Liver (tissue), 9 donors: ENCODE data around the gene PLD2. TPM values are rescaled to one million over a fixed set of nuclear protein-coding genes. Genes with fewer than 3 reads are reported as not detected.

ENCODE experiments used
- DNase-seq: peaks from one replicate; pipeline ENCODE4 v3.0.0-alpha.2; 2017; ENCODE audit warnings: low spot score
- H3K27ac ChIP-seq, 2 donors: one replicate each; pipeline ENCODE4 v1.7.0; 2013; ENCODE audit warnings: inconsistent platforms in 2 of 2, low read length in 2 of 2, control low read depth in 1 of 2, low read depth in 1 of 2, mild to moderate bottlenecking in 1 of 2
- H3K27me3 ChIP-seq, 4 donors: one replicate each; pipeline versions ENCODE4 v1.6.1 to v1.7.0; 2013; ENCODE audit warnings: low read length in 3 of 4, inconsistent platforms in 1 of 4, mild to moderate bottlenecking in 1 of 4, moderate library complexity in 1 of 4; ENCODE audit not compliant: control insufficient read depth in 4 of 4, insufficient read depth in 4 of 4
- H3K36me3 ChIP-seq, 4 donors: one replicate each; pipeline versions ENCODE4 v1.6.1 to v1.7.0; 2013; ENCODE audit warnings: low read length in 3 of 4, mild to moderate bottlenecking in 3 of 4, low read depth in 1 of 4, moderate library complexity in 1 of 4; ENCODE audit not compliant: control insufficient read depth in 4 of 4, insufficient read depth in 3 of 4
- H3K4me1 ChIP-seq, 4 donors: one replicate each; pipeline versions ENCODE4 v1.6.1 to v1.7.0; 2013; ENCODE audit warnings: low read length in 3 of 4, mild to moderate bottlenecking in 3 of 4, moderate library complexity in 1 of 4; ENCODE audit not compliant: control insufficient read depth in 4 of 4, insufficient read depth in 4 of 4
- H3K4me3 ChIP-seq, 3 donors: one replicate each; pipeline versions ENCODE4 v1.6.1 to v1.7.0; 2013; ENCODE audit warnings: low read length in 3 of 3, control low read depth in 1 of 3, low read depth in 1 of 3, mild to moderate bottlenecking in 1 of 3
- H3K9ac ChIP-seq, 2 donors: one replicate each; pipeline ENCODE4 v1.7.0; 2013; ENCODE audit warnings: low read length in 2 of 2, mild to moderate bottlenecking in 2 of 2, moderate library complexity in 2 of 2, control low read depth in 1 of 2, low read depth in 1 of 2
- H3K9me3 ChIP-seq, 4 donors: one replicate each; pipeline versions ENCODE4 v1.6.1 to v1.7.0; 2013; ENCODE audit warnings: low read length in 3 of 4; ENCODE audit not compliant: control insufficient read depth in 4 of 4
- ATF3 ChIP-seq: IDR thresholded peaks from 2 replicates; pipeline ENCODE4 v1.6.1; 2016; ENCODE audit warnings: antibody characterized with exemption
- EGR1 ChIP-seq, 2 donors: IDR thresholded peaks; 2 replicates each; pipeline ENCODE4 v1.6.1; 2016 to 2018; ENCODE audit warnings: antibody characterized with exemption in 2 of 2, low read depth in 2 of 2
- FOXA2 ChIP-seq: IDR thresholded peaks from 2 replicates; pipeline ENCODE4 v1.6.1; 2016; ENCODE audit warnings: antibody characterized with exemption
- GABPA ChIP-seq, 2 donors: IDR thresholded peaks in 1 of 2; conservative IDR thresholded peaks in 1 of 2; 2 replicates each; pipeline ENCODE4 v1.6.1; 2016; ENCODE audit warnings: antibody characterized with exemption in 2 of 2, mild to moderate bottlenecking in 1 of 2, moderate library complexity in 1 of 2
- MAX ChIP-seq: IDR thresholded peaks from 2 replicates; pipeline ENCODE4 v1.6.1; 2016; ENCODE audit warnings: antibody characterized with exemption
- REST ChIP-seq: IDR thresholded peaks from 2 replicates; pipeline ENCODE4 v1.6.1; 2016; ENCODE audit warnings: antibody characterized with exemption, mild to moderate bottlenecking
- RXRA ChIP-seq, 2 donors: IDR thresholded peaks; 2 replicates each; pipeline ENCODE4 v1.6.1; 2017 to 2018; ENCODE audit warnings: antibody characterized with exemption in 2 of 2, mild to moderate bottlenecking in 1 of 2
- SP1 ChIP-seq: IDR thresholded peaks from 2 replicates; pipeline ENCODE4 v1.6.1; 2018; ENCODE audit warnings: antibody characterized with exemption, mild to moderate bottlenecking
- TAF1 ChIP-seq: conservative IDR thresholded peaks from 2 replicates; pipeline ENCODE4 v1.6.1; 2016; ENCODE audit warnings: antibody characterized with exemption, mild to moderate bottlenecking
- YY1 ChIP-seq: IDR thresholded peaks from 2 replicates; pipeline ENCODE4 v1.6.1; 2016; ENCODE audit warnings: antibody characterized with exemption, mild to moderate bottlenecking
- ZBTB33 ChIP-seq: IDR thresholded peaks from 2 replicates; pipeline ENCODE4 v1.6.1; 2016; ENCODE audit warnings: antibody characterized with exemption
- WGBS: extraction: QIAGEN DNeasy Blood & Tissue Kit; methylation state at CpG from one replicate; pipeline ENCODE4 v1.1.7; 2013; 5-methylcytosine and 5-hydroxymethylcytosine counted together
- polyA plus RNA-seq, 2 donors: library from polyadenylated mRNA; stranded (reverse) in 1 of 2; unstranded in 1 of 2; fragments of 200-250 nt in 1 of 2; fragments of >200 nt in 1 of 2; fragmentation: Nextera tagmentation in 1 of 2; extraction: Ambion mirVana in 1 of 2; gene quantifications; one replicate each; pipeline versions ENCODE4 v1.2.1 to v1.2.3, GENCODE V29; 2013 to 2015
- total RNA-seq, 2 donors: library from RNA; depleted of rRNA; stranded (reverse); fragments of >200 nt; gene quantifications; one replicate each; pipeline ENCODE4 v1.2.3, GENCODE V29; 2014
- TF ChIP-seq, protein P1 (sequence below): fragments of 150-350 bp; IDR thresholded peaks from 2 replicates; pipeline ENCODE4 v1.5.1; 2017; ENCODE audit warnings: improper control_type of control experiment, low read depth, low read length; ENCODE audit not compliant: missing input control
- donor health status: healthy.
- donor health status: healthy.
- donor health status: healthy.
- donor health status: healthy.
- donor health status: healthy.

The PLD2 gene
- total and polyA plus RNA-seq, 4 donors, result 3.5 to 15.8 (median 5.8) TPM

- H3K27me3 ChIP-seq, result no peaks in the 10 kb centered on the region
- H3K27ac ChIP-seq, result no peak overlapping the region
- peaks cover 9 to 31% (median 21%) of the 10 kb centered on the region in 4 donors for H3K4me1 ChIP-seq
- WGBS, result 92% methylated on average over 8 of the region's 8 CpGs
- no peak overlapping the region for H3K4me3 ChIP-seq
- no peak for DNase-seq
- no peaks in the 10 kb centered on the region for H3K36me3 ChIP-seq
- no peaks in the 10 kb centered on the region for H3K9me3 ChIP-seq
- TF ChIP-seq GABPA (IDR thresholded peaks at IDR 0.05 in 1 of 2, conservative IDR thresholded peaks at IDR 0.05 in 1 of 2) (no peak), REST (no peak), RXRA (IDR thresholded peaks at IDR 0.05) (no peak), ZBTB33 (no peak)
- TF ChIP-seq, protein P1, sequence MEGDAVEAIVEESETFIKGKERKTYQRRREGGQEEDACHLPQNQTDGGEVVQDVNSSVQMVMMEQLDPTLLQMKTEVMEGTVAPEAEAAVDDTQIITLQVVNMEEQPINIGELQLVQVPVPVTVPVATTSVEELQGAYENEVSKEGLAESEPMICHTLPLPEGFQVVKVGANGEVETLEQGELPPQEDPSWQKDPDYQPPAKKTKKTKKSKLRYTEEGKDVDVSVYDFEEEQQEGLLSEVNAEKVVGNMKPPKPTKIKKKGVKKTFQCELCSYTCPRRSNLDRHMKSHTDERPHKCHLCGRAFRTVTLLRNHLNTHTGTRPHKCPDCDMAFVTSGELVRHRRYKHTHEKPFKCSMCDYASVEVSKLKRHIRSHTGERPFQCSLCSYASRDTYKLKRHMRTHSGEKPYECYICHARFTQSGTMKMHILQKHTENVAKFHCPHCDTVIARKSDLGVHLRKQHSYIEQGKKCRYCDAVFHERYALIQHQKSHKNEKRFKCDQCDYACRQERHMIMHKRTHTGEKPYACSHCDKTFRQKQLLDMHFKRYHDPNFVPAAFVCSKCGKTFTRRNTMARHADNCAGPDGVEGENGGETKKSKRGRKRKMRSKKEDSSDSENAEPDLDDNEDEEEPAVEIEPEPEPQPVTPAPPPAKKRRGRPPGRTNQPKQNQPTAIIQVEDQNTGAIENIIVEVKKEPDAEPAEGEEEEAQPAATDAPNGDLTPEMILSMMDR, result no peak
- H3K9ac ChIP-seq, result no peak overlapping the region
Observed at GRCh38 chr17:4839221-4839620, 32.3 kb downstream of the PLD2 start.

GRCh38 chr17:4839965-4840892, 33.3 kb downstream of the PLD2 start:
- H3K27me3 ChIP-seq, result no peaks in the 10 kb centered on the region
- H3K9me3 ChIP-seq, result no peaks in the 10 kb centered on the region
- TF ChIP-seq TAF1 (no peak), YY1 (no peak), ATF3 (no peak), GABPA (IDR thresholded peaks at IDR 0.05 in 1 of 2, conservative IDR thresholded peaks at IDR 0.05 in 1 of 2) (no peak), SP1 (no peak), EGR1 (IDR thresholded peaks at IDR 0.05; ENCODE audit: low read depth in 2 of 2) (no peak), FOXA2 (no peak), MAX (no peak), ZBTB33 (no peak)
- 90% methylated on average over 8 of the region's 8 CpGs for WGBS
- DNase-seq, result no peak
- no peak overlapping the region for H3K4me3 ChIP-seq
- no peaks in the 10 kb centered on the region for H3K36me3 ChIP-seq
- no peak overlapping the region for H3K9ac ChIP-seq
- peaks cover 6 to 21% (median 11%) of the 10 kb centered on the region in 4 donors for H3K4me1 ChIP-seq
- no peak overlapping the region for H3K27ac ChIP-seq
